ENCODE measurements around the gene MTA1. TPM values are rescaled to one million over a fixed set of nuclear protein-coding genes. Genes with fewer than 3 reads are reported as not detected.

MTA1 gene
- total and polyA plus RNA-seq, 2 donors from 2014 or later, result 30.4 to 112 TPM

- FAIRE-seq (no peak), DNase-seq (peak in 1 of 5 donors; percentile 61)
- no peaks in the 10 kb centered on the region for H3K4me1 ChIP-seq (ENCODE audit: control insufficient read depth in 2 of 3, insufficient read depth in 2 of 3, low read depth in 1 of 3, low read length in 3 of 3)
- H3K4me3 ChIP-seq (ENCODE audit: low read length in 3 of 3), result no peak overlapping the region
- no peak for TF ChIP-seq CTCF (IDR thresholded peaks at IDR 0.05; ENCODE audit: borderline replicate concordance, extremely low read depth, insufficient read depth)
- H3K9ac ChIP-seq (ENCODE audit: low read length in 3 of 3), result no peak overlapping the region
- intact Hi-C loops (cut with DNase I), result no loop called here
- H3K36me3 ChIP-seq (ENCODE audit: control insufficient read depth in 2 of 3, insufficient read depth in 3 of 3, low read length in 3 of 3), result peaks cover 0 to 21% (median 5%) of the 10 kb centered on the region in 3 donors
- no peaks in the 10 kb centered on the region for H3K9me3 ChIP-seq (ENCODE audit: control insufficient read depth in 2 of 3, insufficient read depth in 1 of 3, low read length in 3 of 3)
- H3K27me3 ChIP-seq (ENCODE audit: control insufficient read depth, insufficient read depth, low read length), result no peaks in the 10 kb centered on the region
- no peak overlapping the region for H3K27ac ChIP-seq (ENCODE audit: low read depth in 2 of 2, low read length in 2 of 2)
Observed at GRCh38 chr14:105384041-105384557, 35.5 kb upstream of the MTA1 start.

- peak in 1 of 5 donors; percentile 66 for DNase-seq
- intact Hi-C loops (cut with DNase I), result no loop called here
Observed at GRCh38 chr14:105384605-105385321, 34.9 kb upstream of the MTA1 start.

GRCh38 chr14:105385322-105385637 lies 34.3 kb upstream of the MTA1 start:
- Histone ChIP-seq H3K4me1 (ENCODE audit: control insufficient read depth in 2 of 3, insufficient read depth in 2 of 3, low read depth in 1 of 3, low read length in 3 of 3) (no peaks in the 10 kb centered on the region), H3K9me3 (ENCODE audit: control insufficient read depth in 2 of 3, insufficient read depth in 1 of 3, low read length in 3 of 3) (no peaks in the 10 kb centered on the region), H3K9ac (ENCODE audit: low read length in 3 of 3) (no peak overlapping the region), H3K4me3 (ENCODE audit: low read length in 3 of 3) (no peak overlapping the region), H3K27me3 (ENCODE audit: control insufficient read depth, insufficient read depth, low read length) (no peaks in the 10 kb centered on the region), H3K27ac (ENCODE audit: low read depth in 2 of 2, low read length in 2 of 2) (no peak overlapping the region), H3K36me3 (ENCODE audit: control insufficient read depth in 2 of 3, insufficient read depth in 3 of 3, low read length in 3 of 3) (peaks cover 0 to 17% (median 5%) of the 10 kb centered on the region in 3 donors)
- no peak for FAIRE-seq
- intact Hi-C loops (cut with DNase I), result no loop called here
- peak in 1 of 5 donors; percentile 56 for DNase-seq
- TF ChIP-seq CTCF (IDR thresholded peaks at IDR 0.05; ENCODE audit: borderline replicate concordance, extremely low read depth, insufficient read depth), result no peak

More at GRCh38 chr14:105384605-105385321, 34.9 kb upstream of the MTA1 start:
- Histone ChIP-seq H3K9me3 (ENCODE audit: control insufficient read depth in 2 of 3, insufficient read depth in 1 of 3, low read length in 3 of 3) (no peaks in the 10 kb centered on the region), H3K4me1 (ENCODE audit: control insufficient read depth in 2 of 3, insufficient read depth in 2 of 3, low read depth in 1 of 3, low read length in 3 of 3) (no peaks in the 10 kb centered on the region), H3K27me3 (ENCODE audit: control insufficient read depth, insufficient read depth, low read length) (no peaks in the 10 kb centered on the region), H3K4me3 (ENCODE audit: low read length in 3 of 3) (no peak overlapping the region), H3K27ac (ENCODE audit: low read depth in 2 of 2, low read length in 2 of 2) (no peak overlapping the region), H3K9ac (ENCODE audit: low read length in 3 of 3) (no peak overlapping the region), H3K36me3 (ENCODE audit: control insufficient read depth in 2 of 3, insufficient read depth in 3 of 3, low read length in 3 of 3) (peaks cover 0 to 21% (median 5%) of the 10 kb centered on the region in 3 donors)
- FAIRE-seq, result no peak
- TF ChIP-seq CTCF (IDR thresholded peaks at IDR 0.05; ENCODE audit: borderline replicate concordance, extremely low read depth, insufficient read depth), result no peak
